Measurements from ENCODE around the gene TRIM56.
"Not testable (repeated sequence)": the region's sequence is repeated elsewhere in the genome, so short reads cannot be mapped to it uniquely, and the experiment has no call there.

TRIM56 gene

GRCh38 chr7:101097561-101097960 is 12.3 kb downstream of the TRIM56 start:
- no peaks in the 10 kb centered on the region for H3K36me3 ChIP-seq (ENCODE audit: insufficient read depth, low read length)
- H3K4me1 ChIP-seq (ENCODE audit: insufficient read depth, low read length), result peaks cover 35% of the 10 kb centered on the region
- no peaks in the 10 kb centered on the region for H3K9me3 ChIP-seq (ENCODE audit: control insufficient read depth, insufficient read depth, low read length)

GRCh38 chr7:101099969-101100781 is 14.9 kb downstream of the TRIM56 start:
- Histone ChIP-seq H3K36me3 (ENCODE audit: insufficient read depth, low read length) (no peaks in the 10 kb centered on the region), H3K4me1 (ENCODE audit: insufficient read depth, low read length) (peaks cover 28% of the 10 kb centered on the region), H3K9ac (ENCODE audit: low read depth, low read length) (peak overlapping the region; percentile 20; the same call in 1 of the 2 replicates), H3K9me3 (ENCODE audit: control insufficient read depth, insufficient read depth, low read length) (no peaks in the 10 kb centered on the region)

More at GRCh38 chr7:101097561-101097960, 12.3 kb downstream of the TRIM56 start:
- no peak overlapping the region for H3K9ac ChIP-seq (ENCODE audit: low read depth, low read length)

- Histone ChIP-seq H3K9me3 (ENCODE audit: control insufficient read depth, insufficient read depth, low read length) (no peaks in the 10 kb centered on the region), H3K36me3 (ENCODE audit: insufficient read depth, low read length) (no peaks in the 10 kb centered on the region), H3K4me1 (ENCODE audit: insufficient read depth, low read length) (peaks cover 28% of the 10 kb centered on the region), H3K9ac (ENCODE audit: low read depth, low read length) (peak overlapping the region; percentile 20; the same call in 1 of the 2 replicates)
These were observed 15.9 kb downstream of the TRIM56 start for GRCh38 chr7:101100858-101101847.

- peaks cover 28% of the 10 kb centered on the region for H3K4me1 ChIP-seq (ENCODE audit: insufficient read depth, low read length)
- no peak overlapping the region for H3K9ac ChIP-seq (ENCODE audit: low read depth, low read length)
- no peaks in the 10 kb centered on the region for H3K36me3 ChIP-seq (ENCODE audit: insufficient read depth, low read length)
- H3K9me3 ChIP-seq (ENCODE audit: control insufficient read depth, insufficient read depth, low read length), result no peaks in the 10 kb centered on the region
These were observed 16.7 kb downstream of the TRIM56 start for GRCh38 chr7:101102026-101102425.

- not testable (repeated sequence) for H3K9me3 ChIP-seq (ENCODE audit: control insufficient read depth, insufficient read depth, low read length); H3K9ac ChIP-seq (ENCODE audit: low read depth, low read length); H3K36me3 ChIP-seq (ENCODE audit: insufficient read depth, low read length)
- H3K4me1 ChIP-seq (ENCODE audit: insufficient read depth, low read length), result peaks cover 32% of the 10 kb centered on the region
These were observed 18.4 kb downstream of the TRIM56 start for GRCh38 chr7:101103701-101104100.

GRCh38 chr7:101104193-101104713 is 19.0 kb downstream of the TRIM56 start:
- Histone ChIP-seq H3K9ac (ENCODE audit: low read depth, low read length) (no peak overlapping the region), H3K36me3 (ENCODE audit: insufficient read depth, low read length) (no peaks in the 10 kb centered on the region), H3K9me3 (ENCODE audit: control insufficient read depth, insufficient read depth, low read length) (no peaks in the 10 kb centered on the region), H3K4me1 (ENCODE audit: insufficient read depth, low read length) (peaks cover 34% of the 10 kb centered on the region)

GRCh38 chr7:101104799-101105198 is 19.5 kb downstream of the TRIM56 start:
- Histone ChIP-seq H3K36me3 (ENCODE audit: insufficient read depth, low read length) (no peaks in the 10 kb centered on the region), H3K4me1 (ENCODE audit: insufficient read depth, low read length) (peaks cover 29% of the 10 kb centered on the region), H3K9me3 (ENCODE audit: control insufficient read depth, insufficient read depth, low read length) (no peaks in the 10 kb centered on the region), H3K9ac (ENCODE audit: low read depth, low read length) (no peak overlapping the region)

- not testable (repeated sequence) for H3K9me3 ChIP-seq (ENCODE audit: control insufficient read depth, insufficient read depth, low read length); H3K36me3 ChIP-seq (ENCODE audit: insufficient read depth, low read length); H3K9ac ChIP-seq (ENCODE audit: low read depth, low read length)
- peaks cover 27% of the 10 kb centered on the region for H3K4me1 ChIP-seq (ENCODE audit: insufficient read depth, low read length)
These were observed 20.0 kb downstream of the TRIM56 start for GRCh38 chr7:101105248-101105647.

- no peaks in the 10 kb centered on the region for H3K9me3 ChIP-seq (ENCODE audit: control insufficient read depth, insufficient read depth, low read length)
- H3K9ac ChIP-seq (ENCODE audit: low read depth, low read length), result no peak overlapping the region
- peaks cover 16% of the 10 kb centered on the region for H3K4me1 ChIP-seq (ENCODE audit: insufficient read depth, low read length)
- no peaks in the 10 kb centered on the region for H3K36me3 ChIP-seq (ENCODE audit: insufficient read depth, low read length)
These were observed 21.1 kb downstream of the TRIM56 start for GRCh38 chr7:101106386-101106785.

GRCh38 chr7:101108330-101108857 is 23.1 kb downstream of the TRIM56 start:
- H3K4me1 ChIP-seq (ENCODE audit: insufficient read depth, low read length), result peaks cover 9% of the 10 kb centered on the region; the same call in 1 of the 2 replicates
- H3K9me3 ChIP-seq (ENCODE audit: control insufficient read depth, insufficient read depth, low read length), result no peaks in the 10 kb centered on the region
- H3K36me3 ChIP-seq (ENCODE audit: insufficient read depth, low read length), result no peaks in the 10 kb centered on the region
- no peak overlapping the region for H3K9ac ChIP-seq (ENCODE audit: low read depth, low read length)

- no peak overlapping the region for H3K9ac ChIP-seq (ENCODE audit: low read depth, low read length)
- H3K9me3 ChIP-seq (ENCODE audit: control insufficient read depth, insufficient read depth, low read length), result no peaks in the 10 kb centered on the region
- H3K36me3 ChIP-seq (ENCODE audit: insufficient read depth, low read length), result no peaks in the 10 kb centered on the region
- H3K4me1 ChIP-seq (ENCODE audit: insufficient read depth, low read length), result peaks cover 9% of the 10 kb centered on the region; the same call in 1 of the 2 replicates
These were observed 23.7 kb downstream of the TRIM56 start for GRCh38 chr7:101108961-101109360.

- no peaks in the 10 kb centered on the region for H3K9me3 ChIP-seq (ENCODE audit: control insufficient read depth, insufficient read depth, low read length)
- H3K4me1 ChIP-seq (ENCODE audit: insufficient read depth, low read length), result peaks cover 9% of the 10 kb centered on the region; the same call in 1 of the 2 replicates
- H3K36me3 ChIP-seq (ENCODE audit: insufficient read depth, low read length), result no peaks in the 10 kb centered on the region
- H3K9ac ChIP-seq (ENCODE audit: low read depth, low read length), result no peak overlapping the region
These were observed 24.1 kb downstream of the TRIM56 start for GRCh38 chr7:101109368-101109767.

- Histone ChIP-seq H3K9me3 (ENCODE audit: control insufficient read depth, insufficient read depth, low read length) (no peaks in the 10 kb centered on the region), H3K9ac (ENCODE audit: low read depth, low read length) (no peak overlapping the region), H3K36me3 (ENCODE audit: insufficient read depth, low read length) (no peaks in the 10 kb centered on the region), H3K4me1 (ENCODE audit: insufficient read depth, low read length) (peaks cover 9% of the 10 kb centered on the region; the same call in 1 of the 2 replicates)
These were observed 26.0 kb downstream of the TRIM56 start for GRCh38 chr7:101111261-101111660.

- H3K4me1 ChIP-seq (ENCODE audit: insufficient read depth, low read length), result peaks cover 14% of the 10 kb centered on the region; the same call in 1 of the 2 replicates
These were observed 27.0 kb downstream of the TRIM56 start for GRCh38 chr7:101112233-101112632.

More at GRCh38 chr7:101112233-101112632, 27.0 kb downstream of the TRIM56 start:
- Histone ChIP-seq H3K9ac (ENCODE audit: low read depth, low read length) (no peak overlapping the region), H3K36me3 (ENCODE audit: insufficient read depth, low read length) (no peaks in the 10 kb centered on the region), H3K9me3 (ENCODE audit: control insufficient read depth, insufficient read depth, low read length) (no peaks in the 10 kb centered on the region)

All from ES-I3 (cell line).